ENCODE results near the gene TAC3.
"Not testable (repeated sequence)": the region's sequence is repeated elsewhere in the genome, so short reads cannot be mapped to it uniquely, and the experiment has no call there.

Gene TAC3

GRCh38 chr12:57039016-57039798 lies 22.9 kb upstream of the TAC3 start:
- in situ Hi-C loops (cut with HindIII; ENCODE audit: low sequenced_read_pairs), result no loop called here

GRCh38 chr12:57037264-57037663 lies 20.9 kb upstream of the TAC3 start:
- in situ Hi-C loops (cut with HindIII; ENCODE audit: low sequenced_read_pairs), result no loop called here

- in situ Hi-C loops (cut with HindIII; ENCODE audit: low sequenced_read_pairs), result no loop called here
Observed at GRCh38 chr12:57033431-57033830, 17.1 kb upstream of the TAC3 start.

- in situ Hi-C loops (cut with HindIII; ENCODE audit: low sequenced_read_pairs), result no loop called here
Observed at GRCh38 chr12:57031789-57032188, 15.5 kb upstream of the TAC3 start.

GRCh38 chr12:57031138-57031725 lies 14.9 kb upstream of the TAC3 start:
- in situ Hi-C loops (cut with HindIII; ENCODE audit: low sequenced_read_pairs), result no loop called here

GRCh38 chr12:57029457-57029856 lies 13.1 kb upstream of the TAC3 start:
- in situ Hi-C loops (cut with HindIII; ENCODE audit: low sequenced_read_pairs), result no loop called here

GRCh38 chr12:57027805-57028153 lies 11.4 kb upstream of the TAC3 start:
- in situ Hi-C loops (cut with HindIII; ENCODE audit: low sequenced_read_pairs), result no loop called here

- in situ Hi-C loops (cut with HindIII; ENCODE audit: low sequenced_read_pairs), result no loop called here
Observed at GRCh38 chr12:57027011-57027804, 10.9 kb upstream of the TAC3 start.

- in situ Hi-C loops (cut with HindIII; ENCODE audit: low sequenced_read_pairs), result no loop called here
Observed at GRCh38 chr12:57025196-57025595, 8.9 kb upstream of the TAC3 start.

- in situ Hi-C loops (cut with HindIII; ENCODE audit: low sequenced_read_pairs), result not testable (repeated sequence)
Observed at GRCh38 chr12:57022324-57022723, 6.0 kb upstream of the TAC3 start.

GRCh38 chr12:57019983-57020719 lies 3.8 kb upstream of the TAC3 start:
- in situ Hi-C loops (cut with HindIII; ENCODE audit: low sequenced_read_pairs), result no loop called here

- in situ Hi-C loops (cut with HindIII; ENCODE audit: low sequenced_read_pairs), result no loop called here
Observed at GRCh38 chr12:57018906-57019305, 2.6 kb upstream of the TAC3 start.

- in situ Hi-C loops (cut with HindIII; ENCODE audit: low sequenced_read_pairs), result not testable (repeated sequence)
Observed at GRCh38 chr12:57018353-57018752, 2.0 kb upstream of the TAC3 start.

- in situ Hi-C loops (cut with HindIII; ENCODE audit: low sequenced_read_pairs), result no loop called here
Observed at GRCh38 chr12:57012600-57013465, 3.5 kb downstream of the TAC3 start.

- in situ Hi-C loops (cut with HindIII; ENCODE audit: low sequenced_read_pairs), result no loop called here
Observed at GRCh38 chr12:57011438-57012424, 4.6 kb downstream of the TAC3 start.

- in situ Hi-C loops (cut with HindIII; ENCODE audit: low sequenced_read_pairs), result no loop called here
Observed at GRCh38 chr12:57010627-57011247, 5.6 kb downstream of the TAC3 start.

GRCh38 chr12:57009949-57010626 lies 6.2 kb downstream of the TAC3 start:
- in situ Hi-C loops (cut with HindIII; ENCODE audit: low sequenced_read_pairs), result no loop called here

- in situ Hi-C loops (cut with HindIII; ENCODE audit: low sequenced_read_pairs), result no loop called here
Observed at GRCh38 chr12:57008178-57008577, 8.2 kb downstream of the TAC3 start.

All from DLD1 (cell line).